ENCODE results near the gene HOXA10. TPM values are rescaled to one million over a fixed set of nuclear protein-coding genes. Genes with fewer than 3 reads are reported as not detected.

The HOXA10 gene
- total RNA-seq, 1 experiment from 2014 or later: not detected

DNA sequence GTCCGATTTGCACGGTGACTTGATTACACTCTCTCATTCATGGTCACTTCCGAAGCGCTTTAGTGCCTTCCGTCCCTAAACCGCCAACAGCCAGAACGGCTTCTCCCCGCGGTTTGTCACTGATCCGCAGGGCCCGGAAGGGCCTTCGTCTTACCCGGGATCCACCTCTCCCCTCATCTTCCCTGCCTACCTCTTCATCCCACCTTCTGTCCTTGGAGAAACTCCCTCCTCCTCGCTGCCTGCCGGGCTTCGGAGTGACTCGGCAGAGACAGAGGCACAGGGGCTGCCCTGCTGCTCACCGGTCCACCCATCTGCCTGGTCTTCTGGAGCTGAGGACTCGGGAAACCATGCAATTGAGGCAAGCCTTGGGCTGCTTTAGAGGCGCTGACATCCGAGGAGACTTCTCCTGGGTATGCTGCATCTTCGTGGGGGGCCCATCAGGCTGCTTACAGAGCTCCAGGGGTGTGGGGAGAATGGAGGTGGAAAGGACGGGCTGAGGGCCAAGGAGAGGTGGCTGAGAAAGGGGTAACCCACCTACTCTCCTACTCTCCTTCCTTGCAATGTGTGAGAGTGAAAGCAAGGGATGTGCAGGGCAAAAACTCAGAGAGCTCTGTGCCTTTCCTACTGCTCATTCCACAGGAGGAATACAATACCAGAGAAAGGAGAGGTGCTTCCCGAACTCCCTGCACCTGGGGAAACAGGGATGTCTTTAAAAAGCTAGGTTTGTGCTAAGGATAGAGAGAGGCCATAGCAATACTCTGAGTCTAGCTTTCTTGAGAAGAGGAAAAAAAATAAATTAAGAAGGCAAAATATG lies 11.9 kb upstream of the HOXA10 start:
- ChIA-PET CTCF (interaction anchor here (1.8 kb wide), 1 partner anchor 10 kb away, joined by 6 read pairs; no protein-coding TSS in a partner anchor), POLR2A (ENCODE audit: low non-redundant PET) (no interaction called here)
- Histone ChIP-seq H3K27me3 (replicated peaks; ENCODE audit: insufficient read depth, low read depth, low read length, poor library complexity) (peaks cover 99% of the 10 kb centered on the region), H3K4me1 (ENCODE audit: insufficient read depth, low read length, poor library complexity, severe bottlenecking) (no peaks in the 10 kb centered on the region), H3K36me3 (ENCODE audit: insufficient read depth, low read length, poor library complexity, severe bottlenecking) (no peaks in the 10 kb centered on the region), H3K9me3 (ENCODE audit: low read depth, low read length, poor library complexity, severe bottlenecking) (no peaks in the 10 kb centered on the region), H3K27ac (ENCODE audit: low read depth, low read length, poor library complexity, severe bottlenecking) (no peak overlapping the region), H3K4me3 (ENCODE audit: low read depth, low read length, poor library complexity, severe bottlenecking) (no peak overlapping the region)
- TF ChIP-seq, protein P1, sequence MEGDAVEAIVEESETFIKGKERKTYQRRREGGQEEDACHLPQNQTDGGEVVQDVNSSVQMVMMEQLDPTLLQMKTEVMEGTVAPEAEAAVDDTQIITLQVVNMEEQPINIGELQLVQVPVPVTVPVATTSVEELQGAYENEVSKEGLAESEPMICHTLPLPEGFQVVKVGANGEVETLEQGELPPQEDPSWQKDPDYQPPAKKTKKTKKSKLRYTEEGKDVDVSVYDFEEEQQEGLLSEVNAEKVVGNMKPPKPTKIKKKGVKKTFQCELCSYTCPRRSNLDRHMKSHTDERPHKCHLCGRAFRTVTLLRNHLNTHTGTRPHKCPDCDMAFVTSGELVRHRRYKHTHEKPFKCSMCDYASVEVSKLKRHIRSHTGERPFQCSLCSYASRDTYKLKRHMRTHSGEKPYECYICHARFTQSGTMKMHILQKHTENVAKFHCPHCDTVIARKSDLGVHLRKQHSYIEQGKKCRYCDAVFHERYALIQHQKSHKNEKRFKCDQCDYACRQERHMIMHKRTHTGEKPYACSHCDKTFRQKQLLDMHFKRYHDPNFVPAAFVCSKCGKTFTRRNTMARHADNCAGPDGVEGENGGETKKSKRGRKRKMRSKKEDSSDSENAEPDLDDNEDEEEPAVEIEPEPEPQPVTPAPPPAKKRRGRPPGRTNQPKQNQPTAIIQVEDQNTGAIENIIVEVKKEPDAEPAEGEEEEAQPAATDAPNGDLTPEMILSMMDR (conservative IDR thresholded peaks at IDR 0.05; ENCODE audit: low read depth, low read length): no peak
- no peak for TF ChIP-seq EZH2 (IDR thresholded peaks at IDR 0.05; ENCODE audit: borderline replicate concordance, low read depth, low read length, poor library complexity, severe bottlenecking)
- BruUV-seq (replicated peaks): no TSS peak
- intact Hi-C loops (cut with micrococcal nuclease; ENCODE audit: unreplicated experiment): no loop called here
- no peak for DNase-seq (ENCODE audit: low spot score)

DNA sequence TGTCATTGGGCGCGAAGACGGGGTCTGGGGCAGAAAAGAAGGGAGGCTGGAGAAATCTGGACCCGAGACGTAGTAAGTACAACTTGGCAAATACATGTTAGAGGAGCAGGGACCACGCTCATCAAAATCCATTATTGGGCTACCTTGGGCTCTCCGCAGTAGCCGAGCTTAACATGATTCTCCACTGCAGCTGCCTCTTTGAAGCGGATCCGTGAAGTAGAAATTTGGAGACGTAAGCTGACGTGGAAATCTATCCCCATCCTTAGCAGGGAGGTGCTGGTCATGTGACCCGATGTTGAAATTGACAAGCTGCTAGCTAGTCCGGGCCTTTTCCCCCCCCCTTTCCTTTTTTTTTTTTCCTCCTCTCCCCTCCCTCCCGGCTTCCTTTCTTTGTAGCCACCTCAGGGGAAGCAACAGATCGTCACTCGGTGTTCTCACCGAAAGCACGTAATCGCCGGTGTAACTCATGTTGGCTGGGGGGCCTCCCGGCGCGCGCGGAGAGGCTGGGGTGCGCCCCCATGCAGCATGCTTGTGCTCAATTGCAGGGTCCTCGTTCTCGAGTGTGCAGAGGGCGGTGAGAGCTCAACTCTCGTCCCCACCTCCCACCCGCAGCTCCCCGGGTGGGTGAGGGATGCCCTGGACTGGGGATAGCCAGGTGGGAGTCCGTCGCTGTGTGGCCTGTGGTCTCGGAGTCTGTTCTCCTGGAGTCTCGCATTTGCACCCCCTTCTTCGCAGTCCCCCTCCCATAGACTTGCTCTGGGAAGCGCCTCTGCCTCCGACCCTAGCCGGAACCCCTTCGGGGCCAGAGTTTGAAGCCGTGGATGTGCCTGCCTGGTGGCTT lies 11.1 kb upstream of the HOXA10 start, which contains the start of gene HOXA11:
Gene HOXA11, minus strand, starts transcription at position 220 of the 841 bp plus-strand sequence. Its CDS starts 88 bp downstream, at position 132.
- H3K27ac ChIP-seq (ENCODE audit: low read depth, low read length, poor library complexity, severe bottlenecking): no peak within 1 kb of the TSS
- H3K27me3 ChIP-seq (replicated peaks; ENCODE audit: insufficient read depth, low read depth, low read length, poor library complexity): peaks cover 99% of the 10 kb centered on the region
- intact Hi-C loops (cut with micrococcal nuclease; ENCODE audit: unreplicated experiment): no loop called here
- H3K4me3 ChIP-seq (ENCODE audit: low read depth, low read length, poor library complexity, severe bottlenecking): peak within 1 kb of the TSS; percentile 24
- no TSS peak for BruUV-seq (replicated peaks)
- TF ChIP-seq EZH2 (IDR thresholded peaks at IDR 0.05; ENCODE audit: borderline replicate concordance, low read depth, low read length, poor library complexity, severe bottlenecking): no peak
- TF ChIP-seq, protein P1 (conservative IDR thresholded peaks at IDR 0.05; ENCODE audit: low read depth, low read length): no peak
- H3K4me1 ChIP-seq (ENCODE audit: insufficient read depth, low read length, poor library complexity, severe bottlenecking): no peaks in the 10 kb centered on the region
- ChIA-PET POLR2A (ENCODE audit: low non-redundant PET) (no interaction called here), CTCF (no interaction called here)
- no peaks in the 10 kb centered on the region for H3K36me3 ChIP-seq (ENCODE audit: insufficient read depth, low read length, poor library complexity, severe bottlenecking)
- H3K9me3 ChIP-seq (ENCODE audit: low read depth, low read length, poor library complexity, severe bottlenecking): no peaks in the 10 kb centered on the region
- DNase-seq (ENCODE audit: low spot score): no peak

- Histone ChIP-seq H3K27me3 (replicated peaks; ENCODE audit: insufficient read depth, low read depth, low read length, poor library complexity) (peaks cover 98% of the 10 kb centered on the region), H3K27ac (ENCODE audit: low read depth, low read length, poor library complexity, severe bottlenecking) (no peak overlapping the region), H3K36me3 (ENCODE audit: insufficient read depth, low read length, poor library complexity, severe bottlenecking) (no peaks in the 10 kb centered on the region), H3K4me1 (ENCODE audit: insufficient read depth, low read length, poor library complexity, severe bottlenecking) (no peaks in the 10 kb centered on the region), H3K4me3 (ENCODE audit: low read depth, low read length, poor library complexity, severe bottlenecking) (peak overlapping the region; percentile 24), H3K9me3 (ENCODE audit: low read depth, low read length, poor library complexity, severe bottlenecking) (no peaks in the 10 kb centered on the region)
- no TSS peak for BruUV-seq (replicated peaks)
- DNase-seq (ENCODE audit: low spot score): no peak
- ChIA-PET POLR2A (ENCODE audit: low non-redundant PET) (no interaction called here), CTCF (interaction anchor here (0.6 kb wide), 1 partner anchor 909 kb away, joined by 3 read pairs; no protein-coding TSS in a partner anchor)
- peak; percentile 100 for TF ChIP-seq EZH2 (IDR thresholded peaks at IDR 0.05; ENCODE audit: borderline replicate concordance, low read depth, low read length, poor library complexity, severe bottlenecking)
- TF ChIP-seq, protein P1 (conservative IDR thresholded peaks at IDR 0.05; ENCODE audit: low read depth, low read length): no peak
- intact Hi-C loops (cut with micrococcal nuclease; ENCODE audit: unreplicated experiment): no loop called here
Observed at GRCh38 chr7:27184337-27185012, 10.4 kb upstream of the HOXA10 start.
